Endodermal cell (in vitro differentiated cells): ENCODE data around the gene ARRDC1. TPM values are rescaled to one million over a fixed set of nuclear protein-coding genes. Genes with fewer than 3 reads are reported as not detected.

Source experiments
- DNase-seq: peaks from one replicate; pipeline ENCODE4 v3.0.0-alpha.2; 2017
- H3K27ac ChIP-seq: 2 replicates; pipeline ENCODE4 v1.5.1; 2013; ENCODE audit warnings: mild to moderate bottlenecking, low read depth, low read length, moderate library complexity
- H3K27me3 ChIP-seq: 2 replicates; pipeline ENCODE4 v1.6.1; 2013; ENCODE audit warnings: mild to moderate bottlenecking, low read length, moderate library complexity; ENCODE audit not compliant: insufficient read depth, control insufficient read depth, poor library complexity, severe bottlenecking
- H3K36me3 ChIP-seq: 2 replicates; pipeline ENCODE4 v1.7.0; 2013; ENCODE audit warnings: mild to moderate bottlenecking, low read length, moderate library complexity; ENCODE audit not compliant: control insufficient read depth, insufficient read depth
- H3K4me1 ChIP-seq: one replicate; pipeline ENCODE4 v1.7.0; 2013; ENCODE audit warnings: low read length; ENCODE audit not compliant: control insufficient read depth, insufficient read depth
- H3K4me3 ChIP-seq: 2 replicates; pipeline ENCODE4 v1.5.1; 2013; ENCODE audit warnings: mild to moderate bottlenecking, low read length, moderate library complexity
- H3K9ac ChIP-seq: 2 replicates; pipeline ENCODE4 v1.6.1; 2013; ENCODE audit warnings: mild to moderate bottlenecking, low read length, moderate library complexity; ENCODE audit not compliant: poor library complexity, severe bottlenecking; ENCODE audit errors: extremely low read depth
- H3K9me3 ChIP-seq: 2 replicates; pipeline ENCODE4 v1.6.1; 2013; ENCODE audit warnings: mild to moderate bottlenecking, low read length, moderate library complexity; ENCODE audit not compliant: control insufficient read depth
- H3K27ac Mint-ChIP-seq: 2 replicates; pipeline ENCODE4 v1.8.0; 2020; ENCODE audit warnings: mixed read lengths
- H3K27me3 Mint-ChIP-seq: 2 replicates; pipeline ENCODE4 v1.8.0; 2021; ENCODE audit warnings: mild to moderate bottlenecking, mixed read lengths; ENCODE audit not compliant: insufficient read depth
- H3K36me3 Mint-ChIP-seq: 2 replicates; pipeline ENCODE4 v1.8.0; 2020; ENCODE audit warnings: low read depth, mixed read lengths
- H3K4me1 Mint-ChIP-seq: 2 replicates; pipeline ENCODE4 v1.8.0; 2020; ENCODE audit warnings: mixed read lengths
- H3K4me3 Mint-ChIP-seq: 2 replicates; pipeline ENCODE4 v1.8.0; 2020; ENCODE audit warnings: mild to moderate bottlenecking, moderate library complexity, mixed read lengths
- H3K9me3 Mint-ChIP-seq: 2 replicates; pipeline ENCODE4 v1.8.0; 2020; ENCODE audit warnings: mild to moderate bottlenecking, mixed read lengths
- WGBS, 2 experiments: methylation state at CpG; one replicate each; pipeline versions ENCODE4 v1.1.5 to v1.1.7; 2013; ENCODE audit warnings: missing lambda C conversion rate in 2 of 2, mixed read lengths in 1 of 2; ENCODE audit not compliant: insufficient coverage in 1 of 2, insufficient read length in 1 of 2; 5-methylcytosine and 5-hydroxymethylcytosine counted together
- total RNA-seq, 2 donors: library from RNA; stranded (reverse); fragmentation: NEBNext Ultra II Directional in 1 of 2; extraction: Animal tissue kit (Norgen Biotek cat#: 25700) in 1 of 2; gene quantifications; 2 replicates in 1 of 2; 3 replicates in 1 of 2; pipeline ENCODE4 v1.2.1, GENCODE V29; 2021
- TF ChIP-seq, protein P1 (sequence below): fragments of 200-600 bp; sonication (generic); conservative IDR thresholded peaks from 2 replicates; pipeline ENCODE4 v1.5.0; 2021; ENCODE audit warnings: antibody characterized with exemption, mild to moderate bottlenecking

Gene ARRDC1
- total RNA-seq, 2 donors from 2014 or later: 41.5 to 46.2 TPM

DNA sequence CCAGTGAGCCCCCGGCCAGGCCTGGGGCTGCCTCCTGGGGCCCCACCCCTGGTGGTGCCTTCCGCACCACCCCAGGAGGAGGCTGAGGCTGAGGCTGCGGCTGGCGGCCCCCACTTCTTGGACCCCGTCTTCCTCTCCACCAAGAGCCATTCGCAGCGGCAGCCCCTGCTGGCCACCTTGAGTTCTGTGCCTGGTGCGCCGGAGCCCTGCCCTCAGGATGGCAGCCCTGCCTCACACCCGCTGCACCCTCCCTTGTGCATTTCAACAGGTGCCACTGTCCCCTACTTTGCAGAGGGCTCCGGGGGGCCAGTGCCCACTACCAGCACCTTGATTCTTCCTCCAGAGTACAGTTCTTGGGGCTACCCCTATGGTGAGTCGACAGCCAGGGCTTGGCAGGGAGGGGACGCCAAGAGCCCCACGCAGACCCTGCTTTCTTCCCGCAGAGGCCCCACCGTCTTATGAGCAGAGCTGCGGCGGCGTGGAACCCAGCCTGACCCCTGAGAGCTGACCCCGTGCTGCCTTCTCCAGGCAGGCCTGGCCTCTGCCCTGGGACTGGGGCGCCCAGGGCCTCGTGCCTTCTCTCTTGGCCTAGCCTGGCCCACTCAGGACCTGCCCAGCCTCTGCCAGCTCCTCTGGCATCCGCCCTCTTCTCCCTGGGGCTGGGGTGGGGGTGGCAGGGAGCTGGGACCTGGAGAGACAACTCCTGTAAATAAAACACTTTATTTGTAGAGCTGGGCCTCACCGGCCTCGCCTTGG lies 9.3 kb downstream of the ARRDC1 start:
- no peak overlapping the region for H3K4me3 ChIP-seq
- no peaks in the 10 kb centered on the region for H3K27me3 Mint-ChIP-seq
- no peak overlapping the region for H3K4me3 Mint-ChIP-seq
- WGBS, 2 experiments: 93 to 96% methylated on average over 7 to 25 of the region's 25 CpGs
- DNase-seq: no peak
- H3K36me3 Mint-ChIP-seq: peaks cover 14% of the 10 kb centered on the region
- H3K4me1 Mint-ChIP-seq: peaks cover 17% of the 10 kb centered on the region
- no peaks in the 10 kb centered on the region for H3K27me3 ChIP-seq
- no peaks in the 10 kb centered on the region for H3K4me1 ChIP-seq
- H3K9me3 Mint-ChIP-seq: no peaks in the 10 kb centered on the region
- no peak overlapping the region for H3K9ac ChIP-seq
- H3K9me3 ChIP-seq: no peaks in the 10 kb centered on the region
- peak overlapping the region; percentile 26 for H3K27ac Mint-ChIP-seq
- H3K36me3 ChIP-seq: peaks cover 25% of the 10 kb centered on the region
- no peak overlapping the region for H3K27ac ChIP-seq
- TF ChIP-seq, protein P1, sequence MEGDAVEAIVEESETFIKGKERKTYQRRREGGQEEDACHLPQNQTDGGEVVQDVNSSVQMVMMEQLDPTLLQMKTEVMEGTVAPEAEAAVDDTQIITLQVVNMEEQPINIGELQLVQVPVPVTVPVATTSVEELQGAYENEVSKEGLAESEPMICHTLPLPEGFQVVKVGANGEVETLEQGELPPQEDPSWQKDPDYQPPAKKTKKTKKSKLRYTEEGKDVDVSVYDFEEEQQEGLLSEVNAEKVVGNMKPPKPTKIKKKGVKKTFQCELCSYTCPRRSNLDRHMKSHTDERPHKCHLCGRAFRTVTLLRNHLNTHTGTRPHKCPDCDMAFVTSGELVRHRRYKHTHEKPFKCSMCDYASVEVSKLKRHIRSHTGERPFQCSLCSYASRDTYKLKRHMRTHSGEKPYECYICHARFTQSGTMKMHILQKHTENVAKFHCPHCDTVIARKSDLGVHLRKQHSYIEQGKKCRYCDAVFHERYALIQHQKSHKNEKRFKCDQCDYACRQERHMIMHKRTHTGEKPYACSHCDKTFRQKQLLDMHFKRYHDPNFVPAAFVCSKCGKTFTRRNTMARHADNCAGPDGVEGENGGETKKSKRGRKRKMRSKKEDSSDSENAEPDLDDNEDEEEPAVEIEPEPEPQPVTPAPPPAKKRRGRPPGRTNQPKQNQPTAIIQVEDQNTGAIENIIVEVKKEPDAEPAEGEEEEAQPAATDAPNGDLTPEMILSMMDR: peak; percentile 55

DNA sequence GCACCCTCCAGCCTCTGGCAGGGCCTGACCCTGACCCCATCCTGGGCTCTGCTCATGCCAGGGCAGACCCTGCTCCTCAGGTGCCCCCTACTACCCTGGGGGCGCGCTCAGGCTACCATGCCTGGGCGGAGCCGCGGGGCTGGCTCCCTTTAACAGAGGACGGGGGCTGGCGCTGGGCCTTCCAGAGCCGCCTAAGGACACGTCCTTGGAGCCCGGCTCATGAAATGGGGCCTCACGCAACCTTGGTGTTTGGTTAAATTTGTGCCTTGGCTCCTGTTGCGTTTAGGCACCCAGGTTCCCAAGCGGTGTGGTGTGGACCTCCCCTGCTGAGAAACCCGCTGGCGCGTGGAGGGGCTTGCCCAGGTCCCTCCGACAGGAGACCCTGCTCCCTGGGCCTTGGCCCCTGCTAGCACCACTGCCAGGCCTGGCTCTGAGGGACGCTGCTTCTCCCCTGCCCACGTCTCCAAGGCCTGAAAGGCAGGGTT lies 9.9 kb downstream of the ARRDC1 start:
- Histone ChIP-seq H3K9ac (no peak overlapping the region), H3K27me3 (no peaks in the 10 kb centered on the region), H3K27ac (no peak overlapping the region), H3K36me3 (peaks cover 25% of the 10 kb centered on the region), H3K9me3 (no peaks in the 10 kb centered on the region), H3K4me3 (no peak overlapping the region), H3K4me1 (peaks cover under 1% of the 10 kb centered on the region)
- DNase-seq: no peak
- no peaks in the 10 kb centered on the region for H3K27me3 Mint-ChIP-seq
- H3K9me3 Mint-ChIP-seq: no peaks in the 10 kb centered on the region
- peaks cover 20% of the 10 kb centered on the region for H3K4me1 Mint-ChIP-seq
- WGBS, 2 experiments: 95 to 97% methylated on average over 7 to 19 of the region's 19 CpGs
- no peak overlapping the region for H3K27ac Mint-ChIP-seq
- TF ChIP-seq, protein P1: no peak
- no peak overlapping the region for H3K4me3 Mint-ChIP-seq
- H3K36me3 Mint-ChIP-seq: peaks cover 14% of the 10 kb centered on the region

DNA sequence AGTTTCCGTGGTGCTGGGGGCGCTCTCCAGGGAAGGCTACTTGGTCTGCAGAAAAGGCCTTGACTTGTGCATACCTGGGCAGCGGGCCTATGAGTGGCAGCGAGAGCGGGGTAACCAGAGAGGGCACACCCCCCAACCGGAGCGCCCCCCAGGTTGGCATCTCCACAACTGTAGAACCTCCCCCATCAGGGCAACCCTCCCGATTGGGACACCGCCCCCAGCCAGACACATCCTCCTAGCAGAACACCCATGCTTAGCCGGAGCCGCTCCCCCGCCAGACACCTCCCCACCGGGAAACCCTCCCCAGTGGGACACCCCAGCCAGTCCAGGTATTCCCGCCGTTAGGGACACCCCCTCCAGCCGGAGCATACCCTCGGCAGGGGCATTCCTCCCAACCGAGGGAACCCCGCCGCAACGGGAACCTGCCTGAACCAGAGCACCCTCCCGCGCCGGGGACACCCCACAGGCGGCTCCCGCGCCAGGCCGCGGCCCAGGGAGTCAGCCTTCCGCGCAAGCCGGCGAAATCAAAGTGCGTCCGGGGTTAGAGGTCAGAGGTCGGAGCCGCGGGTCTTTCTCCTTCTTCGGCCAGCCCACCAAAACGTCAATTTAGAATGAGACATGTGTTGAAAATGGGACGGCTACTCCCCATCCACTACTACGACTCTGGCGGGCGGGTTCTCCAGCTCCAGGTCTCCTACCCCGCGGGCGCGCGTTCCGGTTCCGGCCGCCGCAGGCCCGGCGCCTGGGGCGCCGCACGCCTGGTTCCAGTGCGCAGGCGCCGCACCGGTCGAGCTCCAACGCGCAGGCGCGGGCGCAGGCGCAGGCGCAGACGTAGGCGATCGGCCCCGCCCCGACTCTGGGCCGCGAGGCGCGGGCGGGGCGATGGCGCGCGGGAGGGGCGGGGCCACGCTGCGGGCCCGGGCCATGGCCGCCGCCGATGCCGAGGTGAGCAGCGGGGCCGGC lies 12.9 kb downstream of the ARRDC1 start, which contains the start of gene EHMT1:
TSS of gene EHMT1 (plus strand) at position 901 of the 963 bp plus-strand sequence. CDS start at position 925, 24 bp downstream.
- Mint-ChIP-seq H3K4me3 (peak within 1 kb of the TSS; percentile 85), H3K36me3 (peaks cover 23% of the 10 kb centered on the region), H3K9me3 (no peaks in the 10 kb centered on the region), H3K27me3 (no peaks in the 10 kb centered on the region), H3K27ac (peak within 1 kb of the TSS; percentile 89), H3K4me1 (peaks cover 25% of the 10 kb centered on the region)
- Histone ChIP-seq H3K27ac (peak within 1 kb of the TSS; percentile 81), H3K4me3 (peak within 1 kb of the TSS; percentile 98), H3K9me3 (no peaks in the 10 kb centered on the region), H3K4me1 (peaks cover 8% of the 10 kb centered on the region), H3K27me3 (no peaks in the 10 kb centered on the region), H3K36me3 (peaks cover 45% of the 10 kb centered on the region), H3K9ac (peak within 1 kb of the TSS; percentile 83)
- 0 to 2% methylated on average over 36 to 92 of the region's 94 CpGs for WGBS, 2 experiments
- DNase-seq: peak; percentile 94
- TF ChIP-seq, protein P1: no peak
